ENCODE results near the gene SLC22A16. TPM values are rescaled to one million over a fixed set of nuclear protein-coding genes. Genes with fewer than 3 reads are reported as not detected.

Gene SLC22A16
- polyA plus RNA-seq, 1 of the 3 experiments (the other 2 are of a cell fraction), result not detected

DNA sequence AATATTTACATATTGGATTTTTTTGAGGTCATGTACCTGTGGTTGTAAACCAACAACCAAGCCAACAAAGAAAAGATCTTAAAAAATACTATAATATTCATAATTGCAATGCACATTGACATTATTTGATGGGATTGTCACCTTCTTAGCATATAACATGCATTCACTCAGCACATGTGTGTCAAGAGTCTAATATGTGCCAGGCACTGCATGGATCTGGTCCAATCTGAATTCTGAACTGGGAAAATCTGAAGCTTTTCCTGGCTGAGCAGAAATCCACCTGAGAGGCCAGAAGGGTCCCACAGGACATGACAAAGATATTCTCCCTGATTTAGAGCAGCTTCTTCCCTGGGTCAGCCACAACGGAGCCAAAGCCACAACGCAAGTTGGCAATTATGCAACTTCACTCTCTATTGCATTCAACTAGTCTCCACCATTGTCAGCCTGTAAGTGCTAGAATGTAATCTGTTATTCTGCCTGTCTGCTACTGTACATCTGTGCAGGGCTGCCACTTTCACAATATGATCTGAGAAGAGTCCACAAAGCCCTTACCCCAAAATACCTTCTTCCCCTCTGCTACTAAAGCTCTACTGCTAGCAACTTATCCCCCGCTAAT lies 44.0 kb downstream of the SLC22A16 start:
- Histone ChIP-seq H3K4me3 (ENCODE audit: low read depth in 2 of 2, low read length in 1 of 2) (no peak overlapping the region), H3K9ac (no peak overlapping the region), H3F3A (replicated peaks; ENCODE audit: insufficient read depth) (no peaks in the 10 kb centered on the region), H3K36me3 (replicated peaks in 1 of 2; ENCODE audit: control insufficient read depth in 1 of 2, insufficient read depth in 2 of 2, low read length in 1 of 2) (no peaks in the 10 kb centered on the region), H3K4me1 (ENCODE audit: control insufficient read depth in 1 of 2, insufficient read depth in 2 of 2, low read depth in 1 of 2, low read length in 1 of 2) (no peaks in the 10 kb centered on the region; a peak in 1 of 4 replicates), H3K27ac (ENCODE audit: low read depth in 2 of 2, low read length in 1 of 2) (no peak overlapping the region), H3K79me2 (ENCODE audit: insufficient read depth) (no peaks in the 10 kb centered on the region), H3K4me2 (no peak overlapping the region), H3K9me3 (no peaks in the 10 kb centered on the region), H2AFZ (ENCODE audit: low read depth) (no peak overlapping the region), H3K9me2 (no peaks in the 10 kb centered on the region), H3K27me3 (ENCODE audit: insufficient read depth) (peaks cover 8% of the 10 kb centered on the region; the same call in 1 of the 2 replicates), H4K20me1 (ENCODE audit: insufficient read depth) (no peaks in the 10 kb centered on the region)
- no peak for DNase-seq
- WGBS (ENCODE audit: low lambda C conversion rate), result 68% methylated on average over 3 of the region's 3 CpGs
- ChIA-PET CTCF (interaction anchor here (0.6 kb wide), 2 partner anchors 648 to 1787 kb away, joined by 3 read pairs; no protein-coding TSS in a partner anchor), POLR2A (no interaction called here)
- TF ChIP-seq MXI1 (IDR thresholded peaks at IDR 0.05; ENCODE audit: low read depth, low read length) (no peak), NFIC (IDR thresholded peaks at IDR 0.05; ENCODE audit: borderline replicate concordance) (no peak), TAF1 (IDR thresholded peaks at IDR 0.05; ENCODE audit: borderline replicate concordance, low read depth, low read length) (no peak), CHD2 (IDR thresholded peaks at IDR 0.05; ENCODE audit: low read length, partially characterized antibody) (no peak), GABPA (IDR thresholded peaks at IDR 0.05; ENCODE audit: low read depth) (no peak), SMC3 (IDR thresholded peaks at IDR 0.05; ENCODE audit: low read depth, low read length) (no peak), TCF12 (IDR thresholded peaks at IDR 0.05) (no peak), MEF2A (IDR thresholded peaks at IDR 0.05; ENCODE audit: borderline replicate concordance, low read depth) (no peak), TEAD4 (IDR thresholded peaks at IDR 0.05; ENCODE audit: borderline replicate concordance, insufficient read depth) (no peak), RXRA (IDR thresholded peaks at IDR 0.05; ENCODE audit: borderline replicate concordance, low read depth) (no peak), SIN3A (IDR thresholded peaks at IDR 0.05; ENCODE audit: borderline replicate concordance, low read depth, low read length) (no peak)
- TF ChIP-seq, protein P1, sequence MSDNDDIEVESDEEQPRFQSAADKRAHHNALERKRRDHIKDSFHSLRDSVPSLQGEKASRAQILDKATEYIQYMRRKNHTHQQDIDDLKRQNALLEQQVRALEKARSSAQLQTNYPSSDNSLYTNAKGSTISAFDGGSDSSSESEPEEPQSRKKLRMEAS (IDR thresholded peaks at IDR 0.05; ENCODE audit: low read depth), result no peak

DNA sequence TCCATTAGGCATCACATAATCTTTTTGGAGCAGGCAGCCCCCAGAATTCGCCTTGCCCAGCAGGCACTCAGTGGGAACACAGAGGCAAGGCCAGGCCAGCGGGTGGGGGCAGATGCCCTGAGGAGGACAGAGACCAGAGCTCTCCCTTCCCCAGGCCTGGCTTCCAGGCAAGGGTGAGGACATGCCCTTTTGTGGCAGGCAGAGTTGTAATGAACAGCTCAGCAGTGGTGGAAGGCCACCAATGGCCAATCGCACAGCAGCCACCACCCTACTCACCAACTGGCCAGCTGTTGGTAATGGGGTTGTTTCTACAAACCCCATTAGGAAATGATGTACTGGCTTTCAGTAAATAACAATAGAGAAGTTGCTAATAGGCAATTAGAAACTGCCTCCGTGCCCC lies 45.7 kb downstream of the SLC22A16 start:
- Histone ChIP-seq H3K4me3 (ENCODE audit: low read depth in 2 of 2, low read length in 1 of 2) (no peak overlapping the region), H3F3A (replicated peaks; ENCODE audit: insufficient read depth) (no peaks in the 10 kb centered on the region), H2AFZ (ENCODE audit: low read depth) (no peak overlapping the region), H3K4me2 (no peak overlapping the region), H3K27ac (ENCODE audit: low read depth in 2 of 2, low read length in 1 of 2) (no peak overlapping the region), H3K36me3 (replicated peaks in 1 of 2; ENCODE audit: control insufficient read depth in 1 of 2, insufficient read depth in 2 of 2, low read length in 1 of 2) (no peaks in the 10 kb centered on the region), H3K9me2 (no peaks in the 10 kb centered on the region), H3K9me3 (no peaks in the 10 kb centered on the region), H3K27me3 (ENCODE audit: insufficient read depth) (peaks cover 8% of the 10 kb centered on the region; the same call in 1 of the 2 replicates), H4K20me1 (ENCODE audit: insufficient read depth) (no peaks in the 10 kb centered on the region), H3K79me2 (ENCODE audit: insufficient read depth) (no peaks in the 10 kb centered on the region), H3K4me1 (ENCODE audit: control insufficient read depth in 1 of 2, insufficient read depth in 2 of 2, low read depth in 1 of 2, low read length in 1 of 2) (no peaks in the 10 kb centered on the region; a peak in 1 of 4 replicates), H3K9ac (no peak overlapping the region)
- POLR2A ChIA-PET, result no interaction called here
- TF ChIP-seq FOSL2 (IDR thresholded peaks at IDR 0.05; ENCODE audit: borderline replicate concordance, low read depth) (no peak), ELF1 (IDR thresholded peaks at IDR 0.05) (no peak), NFIC (IDR thresholded peaks at IDR 0.05; ENCODE audit: borderline replicate concordance) (no peak), GATA2 (CRISPR knock-in tag; IDR thresholded peaks at IDR 0.05) (no peak), RFX5 (IDR thresholded peaks at IDR 0.05; ENCODE audit: low read length) (no peak), YY1 (IDR thresholded peaks at IDR 0.05; ENCODE audit: low read depth) (no peak), EP300 (IDR thresholded peaks at IDR 0.05; ENCODE audit: borderline replicate concordance in 1 of 2, low read depth in 1 of 2, low read length in 1 of 2) (no peak), TAF1 (IDR thresholded peaks at IDR 0.05; ENCODE audit: borderline replicate concordance, low read depth, low read length) (no peak), FOXM1 (IDR thresholded peaks at IDR 0.05; ENCODE audit: low read depth) (no peak)
- TF ChIP-seq, protein P2, sequence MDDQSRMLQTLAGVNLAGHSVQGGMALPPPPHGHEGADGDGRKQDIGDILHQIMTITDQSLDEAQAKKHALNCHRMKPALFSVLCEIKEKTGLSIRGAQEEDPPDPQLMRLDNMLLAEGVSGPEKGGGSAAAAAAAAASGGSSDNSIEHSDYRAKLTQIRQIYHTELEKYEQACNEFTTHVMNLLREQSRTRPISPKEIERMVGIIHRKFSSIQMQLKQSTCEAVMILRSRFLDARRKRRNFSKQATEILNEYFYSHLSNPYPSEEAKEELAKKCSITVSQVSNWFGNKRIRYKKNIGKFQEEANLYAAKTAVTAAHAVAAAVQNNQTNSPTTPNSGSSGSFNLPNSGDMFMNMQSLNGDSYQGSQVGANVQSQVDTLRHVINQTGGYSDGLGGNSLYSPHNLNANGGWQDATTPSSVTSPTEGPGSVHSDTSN (IDR thresholded peaks at IDR 0.05), result no peak
- TF ChIP-seq, protein P3, sequence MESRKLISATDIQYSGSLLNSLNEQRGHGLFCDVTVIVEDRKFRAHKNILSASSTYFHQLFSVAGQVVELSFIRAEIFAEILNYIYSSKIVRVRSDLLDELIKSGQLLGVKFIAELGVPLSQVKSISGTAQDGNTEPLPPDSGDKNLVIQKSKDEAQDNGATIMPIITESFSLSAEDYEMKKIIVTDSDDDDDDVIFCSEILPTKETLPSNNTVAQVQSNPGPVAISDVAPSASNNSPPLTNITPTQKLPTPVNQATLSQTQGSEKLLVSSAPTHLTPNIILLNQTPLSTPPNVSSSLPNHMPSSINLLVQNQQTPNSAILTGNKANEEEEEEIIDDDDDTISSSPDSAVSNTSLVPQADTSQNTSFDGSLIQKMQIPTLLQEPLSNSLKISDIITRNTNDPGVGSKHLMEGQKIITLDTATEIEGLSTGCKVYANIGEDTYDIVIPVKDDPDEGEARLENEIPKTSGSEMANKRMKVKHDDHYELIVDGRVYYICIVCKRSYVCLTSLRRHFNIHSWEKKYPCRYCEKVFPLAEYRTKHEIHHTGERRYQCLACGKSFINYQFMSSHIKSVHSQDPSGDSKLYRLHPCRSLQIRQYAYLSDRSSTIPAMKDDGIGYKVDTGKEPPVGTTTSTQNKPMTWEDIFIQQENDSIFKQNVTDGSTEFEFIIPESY (IDR thresholded peaks at IDR 0.05; ENCODE audit: borderline replicate concordance, low read depth), result no peak
- CTCF ChIA-PET, result no interaction called here
- 28% methylated on average over 3 of the region's 4 CpGs for WGBS (ENCODE audit: low lambda C conversion rate)
- DNase-seq, result no peak

All from SK-N-SH (cell line).